Limb (tissue), 2 donors: ENCODE results near the gene SEPTIN8.
A peak's percentile ranks its signal among the peaks of the same experiment; 100 is the strongest.

ENCODE experiments used
- DNase-seq, 2 donors: peaks; one replicate each; pipeline ENCODE4 v3.0.0-alpha.2; 2016; ENCODE audit errors: extremely low spot score in 2 of 2

SEPTIN8 gene

GRCh38 chr5:132777209-132778069 lies at the start of gene SEPTIN8:
Gene SEPTIN8, minus strand, starts transcription at chr5:132777239. Its CDS starts 102 bp downstream, at chr5:132777137.
- peak in 1 of 2 donors; percentile 79 for DNase-seq

- DNase-seq = no peak
Measured at GRCh38 chr5:132826424-132827082, 49.5 kb upstream of the SEPTIN8 start.

- no peak for DNase-seq
Measured at GRCh38 chr5:132825834-132826391, 48.9 kb upstream of the SEPTIN8 start.

DNA sequence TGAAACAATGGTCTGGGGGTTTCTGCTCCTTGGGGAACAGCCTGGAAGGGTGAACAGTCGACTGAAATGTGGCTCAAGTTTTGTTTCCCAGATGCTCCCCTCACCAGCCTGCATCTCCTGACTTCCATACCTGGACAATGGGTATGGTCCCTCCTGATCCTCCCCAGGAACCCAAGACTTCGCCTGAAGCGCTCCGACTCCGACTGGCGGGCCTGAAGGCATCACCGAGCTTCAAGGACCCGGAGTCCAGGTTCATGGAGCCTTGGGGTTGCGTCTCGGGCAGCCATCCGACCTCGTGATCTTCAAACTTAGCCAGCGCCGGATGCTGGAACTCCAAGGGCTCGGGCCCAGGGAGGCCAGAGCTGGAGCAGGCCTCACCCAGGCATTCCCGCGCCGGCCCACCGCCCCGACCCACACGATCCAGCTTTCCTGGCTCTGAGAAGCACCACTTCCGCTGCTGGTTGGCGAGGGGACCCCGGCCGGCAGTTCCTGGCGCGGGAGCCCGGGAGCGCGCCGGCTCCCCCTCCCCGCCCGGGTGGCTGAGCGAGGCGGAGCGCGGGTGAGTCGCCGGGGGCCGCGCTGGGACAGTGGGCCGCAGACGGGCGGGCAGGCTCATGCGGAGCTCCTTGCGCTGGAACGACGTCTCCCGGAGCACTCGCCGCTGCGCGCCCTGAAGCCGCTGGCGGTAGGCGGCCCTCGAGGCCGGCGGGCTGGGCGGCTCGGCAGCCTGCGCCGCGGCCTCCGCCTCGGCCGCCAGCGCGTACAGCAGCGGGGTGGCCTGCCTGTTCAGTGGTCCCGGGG lies 48.2 kb upstream of the SEPTIN8 start:
- no peak for DNase-seq

DNA sequence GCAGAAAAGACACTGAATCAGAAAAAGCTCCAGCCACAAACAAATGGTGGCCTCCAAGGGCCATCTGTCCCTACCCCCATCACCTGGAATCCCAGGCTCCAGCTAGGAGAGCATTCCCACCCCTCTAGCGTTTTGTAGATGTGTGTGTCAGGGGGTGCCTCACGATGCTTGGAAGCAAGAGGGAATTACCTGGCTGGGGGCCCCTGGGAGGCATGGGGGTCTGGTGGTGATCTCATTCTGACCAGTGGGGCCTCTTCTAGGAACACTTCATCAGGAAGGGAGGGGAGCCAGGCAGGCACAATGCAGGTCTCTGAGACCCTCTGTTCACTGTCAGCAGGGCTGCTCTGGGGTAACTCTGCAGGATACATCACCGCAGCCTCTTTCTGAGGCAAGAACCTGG lies 47.4 kb upstream of the SEPTIN8 start:
- DNase-seq = no peak

GRCh38 chr5:132823481-132824050 lies 46.5 kb upstream of the SEPTIN8 start:
- no peak for DNase-seq

- peak in 1 of 2 donors; percentile 79 for DNase-seq
Measured at GRCh38 chr5:132822650-132823480, 45.8 kb upstream of the SEPTIN8 start.

GRCh38 chr5:132821791-132822190 lies 44.8 kb upstream of the SEPTIN8 start:
- DNase-seq = no peak

- DNase-seq = no peak
Measured at GRCh38 chr5:132821350-132821749, 44.3 kb upstream of the SEPTIN8 start.

DNA sequence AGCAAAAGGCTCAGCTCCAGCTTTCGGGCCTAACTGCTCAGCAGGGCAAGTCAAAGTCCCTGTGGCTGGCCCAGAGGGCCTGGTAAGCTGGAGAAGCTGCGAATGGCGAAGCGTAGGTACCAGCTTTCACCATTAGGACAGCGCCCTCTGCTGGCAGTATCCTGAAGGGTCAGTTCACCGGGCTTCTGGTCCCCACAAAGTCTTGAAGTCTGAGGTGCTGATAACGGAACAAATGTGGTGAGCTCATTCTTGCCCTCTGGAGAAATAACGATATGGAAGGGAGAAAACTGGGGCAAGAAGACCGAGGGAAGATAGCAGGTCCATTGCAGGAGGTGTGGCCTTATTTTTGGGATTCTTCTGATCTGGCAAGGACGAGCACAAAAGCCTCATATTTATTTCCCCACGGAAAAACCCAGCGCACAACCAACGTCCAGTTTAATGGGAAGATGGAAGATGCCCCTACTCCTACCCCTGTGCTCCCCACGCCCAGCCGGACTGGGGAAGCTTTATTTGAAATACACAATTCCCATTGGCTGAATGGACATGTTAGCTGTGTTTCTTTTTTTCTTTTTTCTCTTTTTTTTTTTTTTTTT lies 43.2 kb upstream of the SEPTIN8 start:
- peak; percentile 80 to 89 for DNase-seq

- DNase-seq = no peak
Measured at GRCh38 chr5:132819468-132819867, 42.4 kb upstream of the SEPTIN8 start.

- no peak for DNase-seq
Measured at GRCh38 chr5:132817011-132817410, 40.0 kb upstream of the SEPTIN8 start.

- no peak for DNase-seq
Measured at GRCh38 chr5:132816554-132816953, 39.5 kb upstream of the SEPTIN8 start.

- DNase-seq = no peak
Measured at GRCh38 chr5:132816083-132816482, 39.0 kb upstream of the SEPTIN8 start.

GRCh38 chr5:132815454-132815853 lies 38.4 kb upstream of the SEPTIN8 start:
- no peak for DNase-seq

- DNase-seq = no peak
Measured at GRCh38 chr5:132814503-132815294, 37.7 kb upstream of the SEPTIN8 start.

DNA sequence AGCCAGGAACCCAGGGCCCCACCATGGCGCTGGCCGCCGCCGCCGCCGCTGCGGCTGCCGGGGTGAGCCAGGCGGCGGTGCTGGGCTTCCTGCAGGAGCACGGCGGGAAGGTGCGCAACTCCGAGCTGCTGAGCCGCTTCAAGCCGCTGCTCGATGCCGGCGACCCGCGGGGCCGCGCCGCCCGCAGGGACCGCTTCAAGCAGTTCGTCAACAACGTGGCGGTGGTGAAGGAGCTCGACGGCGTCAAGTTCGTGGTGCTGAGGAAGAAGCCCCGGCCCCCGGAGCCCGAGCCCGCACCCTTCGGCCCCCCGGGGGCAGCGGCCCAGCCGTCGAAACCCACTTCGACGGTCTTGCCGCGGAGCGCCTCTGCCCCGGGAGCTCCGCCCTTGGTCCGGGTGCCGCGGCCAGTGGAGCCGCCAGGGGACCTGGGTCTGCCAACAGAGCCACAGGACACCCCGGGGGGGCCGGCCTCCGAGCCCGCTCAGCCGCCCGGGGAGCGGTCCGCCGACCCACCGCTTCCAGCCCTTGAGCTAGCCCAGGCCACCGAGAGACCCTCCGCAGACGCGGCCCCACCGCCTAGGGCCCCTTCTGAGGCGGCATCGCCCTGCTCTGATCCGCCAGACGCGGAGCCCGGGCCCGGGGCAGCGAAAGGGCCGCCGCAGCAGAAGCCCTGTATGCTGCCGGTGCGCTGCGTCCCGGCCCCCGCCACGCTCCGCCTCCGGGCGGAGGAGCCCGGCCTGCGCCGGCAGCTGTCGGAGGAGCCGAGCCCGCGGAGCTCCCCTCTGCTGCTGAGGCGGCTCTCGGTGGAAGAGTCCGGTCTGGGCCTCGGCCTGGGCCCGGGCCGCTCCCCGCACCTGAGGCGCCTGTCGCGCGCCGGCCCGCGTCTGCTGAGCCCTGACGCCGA lies 36.8 kb upstream of the SEPTIN8 start:
- peak in 1 of 2 donors; percentile 54 for DNase-seq
